NCI-H1048 (cell line): Measurements from ENCODE around the gene SNX7.

ENCODE experiments used
- DNase-seq: peaks from one replicate; lab custom pipeline; 2025; lab: John Stamatoyannopoulos, UW

SNX7 gene

DNA sequence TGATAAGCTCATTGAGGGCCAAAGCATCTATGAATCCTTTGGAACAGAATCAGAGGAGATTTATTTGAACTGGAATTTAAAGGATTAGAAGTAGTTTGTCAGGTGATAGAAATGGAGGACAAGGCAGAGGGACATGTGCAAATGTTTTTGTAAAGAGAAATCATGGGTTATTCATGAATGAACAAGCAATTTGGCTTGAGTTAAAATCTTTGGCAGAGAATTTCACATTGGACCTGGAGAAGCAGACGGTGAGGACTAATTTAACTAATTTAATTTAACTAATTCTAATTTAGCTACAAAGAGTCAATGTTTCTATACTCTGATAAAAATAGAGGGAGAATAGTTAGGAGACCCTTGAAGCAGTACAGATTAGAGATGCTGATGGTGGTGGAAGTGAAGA, 36.3 kb downstream of the SNX7 start:
- DNase-seq = no peak

DNA sequence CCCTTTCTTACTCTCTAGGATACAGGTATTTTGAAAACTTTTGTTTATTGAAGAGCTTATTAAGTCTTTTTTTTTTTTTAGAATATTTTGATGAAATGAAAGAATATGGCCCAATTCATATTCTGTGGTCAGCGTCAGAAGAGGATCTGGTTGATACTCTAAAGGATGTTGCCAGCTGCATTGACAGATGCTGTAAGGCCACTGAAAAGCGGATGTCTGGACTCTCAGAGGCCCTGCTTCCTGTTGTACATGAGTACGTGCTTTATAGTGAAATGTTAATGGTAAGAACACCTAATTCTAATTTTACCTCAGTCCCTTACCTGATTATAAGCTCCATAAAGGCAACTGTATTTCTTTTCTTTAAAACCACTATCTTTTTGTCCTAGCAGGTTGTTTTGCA, 37.1 kb downstream of the SNX7 start:
- no peak for DNase-seq

DNA sequence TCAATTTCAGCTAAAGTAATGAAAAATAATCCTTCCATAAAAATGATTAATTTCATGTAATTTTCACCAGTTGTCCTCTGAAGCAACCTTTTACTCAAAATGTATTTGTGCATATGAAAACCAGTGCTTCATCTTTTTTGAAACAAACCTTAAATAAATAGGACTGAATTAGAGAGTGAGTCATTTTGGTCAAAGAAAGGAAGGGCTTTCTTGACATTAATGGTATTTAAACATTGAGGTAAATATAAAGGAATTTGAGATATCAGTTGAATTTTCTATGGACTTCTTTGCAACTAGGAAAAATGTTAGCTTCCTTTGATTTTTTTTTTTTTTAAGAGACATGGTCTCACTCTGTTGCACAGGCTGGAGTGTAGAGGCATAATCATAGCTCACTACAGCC, 38.7 kb downstream of the SNX7 start:
- DNase-seq = no peak

DNA sequence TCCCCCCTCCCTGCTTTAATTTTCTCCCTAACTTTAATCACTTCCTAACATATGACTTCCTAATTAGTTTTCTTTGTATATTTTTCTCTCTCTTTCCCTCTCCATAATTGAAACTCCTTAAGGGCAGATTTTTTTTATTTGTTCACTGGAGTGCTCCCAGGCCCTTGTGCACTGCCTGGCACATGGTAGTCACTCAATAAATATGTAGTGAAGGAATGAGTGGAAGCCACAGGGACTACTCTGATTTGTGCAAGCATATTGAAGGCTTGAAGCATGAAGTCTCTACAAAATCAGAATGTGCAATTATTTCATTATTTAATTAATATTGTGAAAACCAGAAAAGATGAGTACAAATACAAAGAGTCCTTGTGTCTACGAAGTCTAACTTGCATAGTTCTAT, 41.5 kb downstream of the SNX7 start:
- DNase-seq = no peak

DNA sequence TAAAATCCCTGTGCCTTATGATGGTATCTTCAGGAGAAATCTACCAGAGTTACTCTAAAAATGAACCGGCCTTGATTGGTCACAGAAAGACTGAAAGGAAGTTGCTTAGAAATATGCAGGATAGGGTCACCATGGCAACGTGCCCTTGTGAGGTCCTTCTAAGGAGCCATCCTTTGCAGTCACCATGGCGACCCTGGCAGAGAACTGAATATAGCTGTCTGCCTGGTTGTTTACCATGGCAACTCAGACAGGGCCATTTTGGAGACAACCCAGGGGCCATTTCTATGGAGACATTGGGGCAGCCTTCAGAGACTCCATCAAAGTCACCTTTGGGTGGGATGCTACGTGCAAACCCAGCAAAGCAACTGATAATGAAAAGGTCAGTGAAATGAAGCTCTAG, 43.0 kb downstream of the SNX7 start:
- no peak for DNase-seq

DNA sequence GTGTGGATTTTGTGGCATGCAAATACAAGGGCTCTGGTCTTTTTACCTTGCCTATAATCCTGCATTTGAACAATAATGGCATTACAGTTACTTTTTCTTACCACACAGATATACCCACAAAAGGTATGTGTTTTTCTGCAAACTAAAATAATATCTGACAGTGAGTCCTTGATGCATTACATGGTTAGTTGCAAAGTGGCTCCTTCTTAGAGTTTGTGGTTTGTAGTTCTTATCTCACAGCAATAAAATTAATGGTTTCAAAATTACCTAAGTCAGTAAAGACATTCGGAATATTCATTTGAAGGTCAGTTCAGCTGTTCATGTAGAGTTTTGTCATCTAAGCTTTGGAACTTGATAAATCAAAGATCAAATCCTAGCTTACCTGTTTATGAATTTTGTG, 43.5 kb downstream of the SNX7 start:
- no peak for DNase-seq

DNA sequence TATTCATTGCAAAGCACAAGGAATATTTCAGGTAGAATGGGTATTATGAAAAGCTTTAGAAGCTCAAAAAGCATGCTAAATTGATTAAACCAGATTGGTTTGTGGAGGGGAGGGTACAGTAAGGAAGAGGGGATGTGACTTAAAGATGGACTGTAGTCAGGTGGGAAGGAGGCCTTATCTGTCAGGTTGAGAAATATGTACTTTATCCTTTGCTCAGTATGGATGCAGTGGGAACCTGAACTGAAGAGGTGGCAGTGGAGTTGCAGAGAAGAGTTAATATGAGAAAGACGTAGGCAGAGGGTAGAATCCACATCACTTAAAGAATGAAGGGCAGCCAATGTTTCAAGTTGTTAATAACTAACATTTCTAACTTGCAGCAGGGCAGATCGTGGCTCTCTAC, 44.1 kb downstream of the SNX7 start:
- no peak for DNase-seq

DNA sequence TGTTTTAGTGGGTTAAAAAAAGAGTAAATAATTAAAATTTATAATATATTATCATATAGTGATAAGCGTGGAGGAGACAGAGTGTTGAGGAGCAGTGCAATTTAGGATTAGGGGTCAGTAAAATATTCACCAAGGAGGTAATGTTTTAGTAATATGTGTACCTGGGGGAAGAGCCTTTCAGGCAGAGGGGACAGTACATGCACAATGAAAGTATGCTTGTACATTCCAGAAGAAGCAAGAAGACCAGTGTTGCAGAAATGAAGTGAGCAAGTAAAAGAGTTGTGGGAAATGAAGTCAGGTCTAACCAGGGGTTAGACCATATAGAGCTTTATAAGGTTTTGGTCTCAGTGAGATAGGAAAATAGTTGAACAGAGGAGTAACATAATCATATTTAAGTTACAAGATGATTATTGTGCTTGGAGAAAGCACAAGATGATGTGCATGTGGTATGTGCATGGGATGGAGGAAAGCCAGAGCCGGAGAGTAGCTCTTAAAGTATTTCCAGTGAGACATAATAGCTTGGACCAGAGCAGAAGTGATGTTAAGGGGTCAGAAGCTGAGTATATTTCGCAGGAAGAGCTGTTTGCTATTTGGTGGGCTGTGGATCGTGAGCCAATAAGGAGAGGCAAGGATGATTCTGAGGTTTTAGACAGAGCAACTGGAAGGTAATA, 44.8 kb downstream of the SNX7 start:
- no peak for DNase-seq

DNA sequence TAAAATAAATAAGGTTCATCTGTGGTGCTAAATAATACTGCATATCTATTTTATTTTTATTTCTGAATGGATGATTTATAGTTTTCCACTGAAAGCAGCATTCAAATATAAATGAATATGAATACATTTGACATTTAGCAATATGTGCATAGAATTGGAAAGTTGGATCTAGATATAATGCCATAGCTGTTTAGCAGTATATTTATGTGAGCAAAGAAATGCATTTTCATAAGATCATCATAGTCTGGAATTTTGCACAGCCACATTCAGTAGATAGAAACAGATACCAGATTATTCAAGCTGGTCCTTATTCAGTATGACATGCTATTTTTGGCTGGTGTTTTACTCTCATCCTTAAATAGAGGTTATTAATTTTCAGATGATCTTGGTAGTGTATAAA, 46.0 kb downstream of the SNX7 start:
- DNase-seq = no peak

DNA sequence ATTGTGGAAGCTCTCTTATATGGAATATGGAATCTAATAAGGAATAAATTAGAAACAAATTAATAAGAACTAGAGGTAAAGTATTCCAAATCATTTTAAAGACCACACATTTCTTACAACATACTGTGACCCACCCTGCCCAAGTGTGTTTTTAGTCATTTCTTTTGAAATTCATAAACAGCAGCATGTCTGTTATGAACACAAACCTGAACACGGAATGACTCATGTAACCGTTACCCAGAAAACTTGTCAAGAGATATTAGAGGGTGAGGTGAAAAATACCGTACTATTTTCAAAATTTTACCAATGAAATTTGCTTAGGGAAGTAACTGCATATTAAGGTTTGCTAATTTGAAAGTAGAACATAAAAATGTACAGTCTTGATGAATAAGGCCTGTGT, 48.4 kb downstream of the SNX7 start:
- no peak for DNase-seq

DNA sequence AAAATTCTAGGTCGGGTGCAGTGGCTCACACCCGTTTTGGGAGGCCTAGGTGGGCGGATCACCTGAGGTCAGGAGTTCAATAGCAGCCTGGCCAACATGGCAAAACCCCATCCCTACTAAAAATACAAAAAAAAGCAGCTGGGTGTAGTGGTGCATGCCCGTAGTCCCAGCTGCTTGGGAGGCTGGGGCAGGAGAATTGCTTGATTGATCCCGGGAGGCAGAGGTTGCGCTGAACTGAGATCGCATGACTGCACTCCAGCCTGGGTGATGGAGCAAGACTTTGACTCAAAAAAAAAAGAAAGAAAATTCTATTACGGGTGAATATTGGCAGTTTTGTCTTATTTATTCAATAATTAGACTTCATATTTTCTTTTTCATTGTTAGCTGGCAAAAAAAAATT, 62.1 kb downstream of the SNX7 start:
- no peak for DNase-seq

DNA sequence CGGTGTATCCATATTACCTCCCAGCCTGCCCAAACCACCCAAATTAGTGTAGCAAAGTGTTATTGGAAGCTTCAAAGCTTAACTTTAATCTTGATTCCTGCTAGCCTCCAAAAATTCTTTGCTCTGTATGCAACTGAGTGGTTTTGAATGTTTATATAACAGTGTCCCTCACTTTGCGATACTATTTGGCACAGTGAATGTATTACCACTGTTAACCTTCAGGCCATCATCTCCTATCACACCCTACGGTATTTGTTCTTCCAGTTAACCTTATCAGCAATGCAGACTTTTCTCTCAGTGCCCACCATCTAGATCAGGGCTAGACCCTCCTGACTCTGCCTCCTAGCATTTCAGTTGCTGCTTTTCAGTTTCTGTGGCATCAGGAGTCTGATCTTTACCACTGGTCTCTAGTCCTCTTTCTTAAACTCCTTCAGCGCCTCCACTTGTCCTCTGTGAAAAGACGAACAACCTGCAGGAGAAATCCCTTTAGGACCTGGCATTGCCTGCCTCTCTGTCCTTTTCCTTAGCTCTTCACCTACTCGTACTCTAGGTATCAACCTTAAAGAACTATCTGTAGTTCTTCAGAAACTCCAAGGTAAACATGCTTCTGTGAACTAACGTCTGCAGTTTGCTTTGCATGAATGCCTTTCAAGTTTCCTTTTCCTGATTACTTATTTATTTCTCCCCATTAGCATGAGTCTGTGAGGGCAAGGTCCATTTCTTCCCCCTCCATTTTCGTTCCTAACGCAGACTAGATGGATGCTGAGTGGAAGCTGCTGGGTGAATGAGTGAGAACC, 71.7 kb downstream of the SNX7 start:
- DNase-seq = no peak

DNA sequence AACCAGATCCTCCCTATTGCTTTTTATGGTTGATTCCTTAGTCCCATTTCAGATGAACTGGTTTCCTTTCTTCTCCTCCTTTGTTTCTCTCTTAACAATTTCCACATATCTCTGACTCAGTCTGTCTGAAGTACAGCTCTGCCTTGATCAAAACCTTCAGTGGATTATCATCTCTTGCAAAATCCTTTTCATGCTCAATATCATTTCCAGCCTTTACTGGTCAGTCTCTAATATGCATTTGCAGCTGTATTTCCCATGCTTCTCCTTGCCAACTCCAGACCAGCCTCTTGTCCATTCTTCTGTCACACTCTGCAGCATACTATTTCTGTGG, 72.2 kb downstream of the SNX7 start:
- DNase-seq = no peak

DNA sequence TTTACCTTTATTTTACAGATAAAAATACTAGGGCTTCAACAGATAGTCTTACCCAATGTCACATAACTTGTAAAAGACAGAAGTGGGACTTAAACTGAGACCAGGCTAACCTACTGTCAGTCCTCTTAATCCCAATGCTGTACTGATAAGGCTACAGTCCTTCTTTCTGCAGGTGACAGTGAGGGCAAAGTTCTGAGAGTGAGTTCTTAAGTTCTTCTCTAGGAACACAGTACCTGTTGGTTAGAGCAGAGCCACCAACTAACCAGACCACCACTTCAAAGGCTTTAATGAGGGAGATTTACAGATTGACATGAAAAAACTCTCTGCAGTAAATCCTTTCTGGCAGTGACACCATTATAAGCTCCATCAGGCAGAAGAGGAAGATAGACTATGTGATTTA, 74.2 kb downstream of the SNX7 start:
- DNase-seq = no peak

DNA sequence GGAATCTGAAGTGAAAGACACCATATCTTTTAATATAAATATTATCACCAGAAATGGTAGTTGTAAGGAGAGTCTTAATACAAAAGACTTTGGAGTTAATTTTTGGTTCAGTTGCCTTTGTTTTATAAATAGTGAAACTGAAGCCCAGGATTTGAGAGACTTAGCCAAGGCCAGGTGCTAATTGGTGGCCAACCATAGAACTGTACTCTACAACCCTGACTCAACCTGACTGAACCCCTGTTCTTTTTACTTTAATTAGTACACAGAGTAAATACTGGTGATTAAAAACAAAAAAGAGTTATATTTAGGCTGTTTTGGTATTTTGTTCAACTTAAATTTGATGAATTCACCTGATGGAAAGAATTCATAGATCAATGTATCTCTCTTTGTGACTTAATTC, 76.3 kb downstream of the SNX7 start:
- DNase-seq = no peak

DNA sequence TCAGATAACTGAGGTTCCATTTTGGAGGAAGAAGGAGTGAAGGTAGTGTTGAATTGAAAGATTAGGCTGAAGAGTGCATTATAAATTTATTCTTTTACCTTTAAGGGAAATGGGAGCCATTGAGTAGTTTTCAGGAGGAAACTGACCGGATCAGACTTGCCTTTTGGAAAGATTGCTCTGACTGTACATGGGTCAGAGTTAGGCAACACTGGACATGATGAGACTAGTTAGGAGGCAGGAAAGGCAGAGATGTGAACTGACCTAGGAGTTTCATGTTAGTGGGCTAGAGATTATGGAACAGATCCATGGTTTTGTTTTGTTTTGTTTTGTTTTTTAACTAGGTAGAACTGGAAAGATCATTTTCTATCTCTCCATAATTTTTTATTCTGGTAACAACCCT, 78.2 kb downstream of the SNX7 start:
- DNase-seq = no peak

DNA sequence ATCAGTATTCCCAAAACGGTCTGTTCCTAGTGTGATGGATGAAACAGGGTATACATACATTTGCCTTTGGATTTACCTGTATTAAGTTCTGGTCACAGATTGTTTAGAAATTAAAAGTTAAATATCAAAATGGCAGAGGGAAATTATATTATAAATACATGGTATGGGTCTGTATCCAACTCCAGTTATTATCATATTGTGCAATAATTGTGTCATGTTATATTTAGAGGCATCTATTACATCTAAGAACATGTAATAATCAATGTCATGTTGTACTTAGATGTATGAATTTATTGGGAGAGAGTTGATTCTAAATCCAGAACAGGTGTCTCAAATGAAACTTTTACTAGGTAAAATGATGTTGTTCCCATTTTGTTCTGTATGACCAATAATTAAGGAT, 79.6 kb downstream of the SNX7 start:
- no peak for DNase-seq

DNA sequence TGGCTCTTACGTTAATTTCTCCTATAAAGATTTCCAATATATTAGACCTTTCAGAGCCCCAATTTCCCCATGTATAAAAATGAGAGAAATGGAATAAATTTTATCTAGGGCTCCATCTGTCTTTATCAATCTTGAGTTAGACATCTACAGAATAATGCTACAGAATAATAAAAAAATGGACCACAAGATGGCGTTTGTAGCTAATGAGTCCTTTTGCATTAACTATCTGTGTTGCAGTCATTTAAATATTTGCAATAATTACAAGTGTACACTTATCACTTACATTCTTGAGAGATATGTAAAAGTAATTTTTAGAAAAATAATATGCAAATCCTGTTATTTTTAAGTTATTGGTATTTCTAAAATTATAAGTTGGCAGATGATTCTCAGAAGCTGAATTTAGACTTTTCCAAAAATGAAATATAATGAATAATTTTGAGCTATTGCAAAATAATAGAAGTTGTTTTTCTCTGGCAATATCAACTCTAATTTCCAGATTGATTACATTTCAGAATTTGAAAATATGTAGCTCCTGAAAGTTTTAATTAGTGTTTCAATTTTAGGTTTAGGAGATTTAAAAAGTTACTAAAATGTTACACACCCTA, 87.7 kb downstream of the SNX7 start:
- no peak for DNase-seq

DNA sequence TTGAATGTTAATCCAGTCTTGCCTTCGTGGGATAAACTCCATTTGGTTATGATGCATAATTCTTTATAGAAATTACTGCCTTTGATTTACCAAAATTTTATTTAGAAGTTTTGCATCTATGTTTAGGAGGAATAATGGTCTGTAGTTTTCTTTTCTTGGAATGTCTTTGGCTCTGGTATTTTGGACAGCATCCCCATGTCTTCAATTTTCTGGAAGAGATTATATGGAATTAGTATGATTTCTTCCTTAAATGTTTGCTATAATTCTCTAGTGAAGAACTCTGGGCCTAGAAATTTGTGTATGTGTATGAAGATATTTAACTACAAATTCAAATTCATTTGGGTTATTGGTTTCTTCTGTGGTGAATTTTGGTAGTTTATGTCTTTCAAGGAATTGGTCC, 92.7 kb downstream of the SNX7 start:
- no peak for DNase-seq

DNA sequence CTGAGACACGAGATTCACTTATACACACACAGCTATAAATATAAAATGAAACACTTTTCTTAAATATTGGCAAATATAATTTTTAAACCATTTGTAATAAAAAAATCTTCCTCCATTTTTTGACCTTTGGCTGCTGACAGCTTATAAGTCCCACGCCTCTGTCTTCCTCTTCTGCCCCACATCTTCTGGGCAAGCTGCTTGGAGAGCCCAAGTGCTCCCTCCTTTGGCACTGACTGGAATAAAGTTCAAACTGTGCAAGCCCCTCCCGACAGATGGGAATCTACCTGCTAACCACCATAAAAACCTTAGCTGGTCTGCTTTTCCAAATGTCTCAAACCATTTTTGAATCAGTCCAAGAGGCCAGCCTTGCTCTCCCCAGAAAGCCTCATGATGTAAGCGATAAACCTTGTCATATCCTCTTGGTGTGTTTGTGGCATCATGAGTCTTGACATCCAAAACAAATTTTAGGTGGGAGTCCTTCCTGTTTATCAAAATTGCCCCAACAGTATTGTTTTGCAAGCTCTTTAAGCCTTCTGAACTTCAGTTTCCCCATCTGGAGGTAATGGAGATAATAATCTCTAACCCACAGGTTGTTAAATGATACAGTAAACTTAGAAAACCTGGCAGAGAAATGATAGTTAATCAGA, 99.8 kb downstream of the SNX7 start:
- DNase-seq = no peak

DNA sequence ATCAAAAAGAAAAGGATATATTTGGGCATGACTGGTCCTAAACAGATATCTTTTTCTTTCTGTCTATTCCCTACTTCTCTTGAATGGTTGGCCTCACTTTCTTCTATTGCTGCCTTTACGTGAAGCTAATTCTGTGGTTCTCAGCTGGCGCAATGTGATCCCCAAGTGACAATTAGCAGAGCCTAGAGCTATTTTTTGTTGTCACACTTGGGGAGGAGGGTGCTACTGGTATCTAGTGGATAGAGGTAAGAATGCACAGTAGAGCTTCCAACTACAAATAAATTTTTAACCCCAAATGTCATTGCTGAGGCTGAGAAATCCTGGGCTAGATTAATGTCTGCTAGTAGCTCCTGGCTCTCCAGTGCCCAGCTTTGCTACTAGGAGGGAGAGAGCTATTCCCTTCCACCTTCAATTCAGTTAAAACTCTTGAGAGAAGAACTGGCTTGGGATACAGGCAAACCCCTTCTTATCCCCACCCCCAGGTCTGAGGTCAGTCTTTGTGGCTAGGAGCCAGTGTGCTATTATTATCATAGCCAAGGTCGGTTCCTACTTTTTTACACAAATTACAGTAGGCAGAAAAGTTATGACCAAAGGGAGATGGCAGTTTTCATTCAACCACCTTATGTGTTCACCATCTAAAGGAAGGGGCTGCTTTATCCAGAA, 102.1 kb downstream of the SNX7 start:
- DNase-seq = no peak

DNA sequence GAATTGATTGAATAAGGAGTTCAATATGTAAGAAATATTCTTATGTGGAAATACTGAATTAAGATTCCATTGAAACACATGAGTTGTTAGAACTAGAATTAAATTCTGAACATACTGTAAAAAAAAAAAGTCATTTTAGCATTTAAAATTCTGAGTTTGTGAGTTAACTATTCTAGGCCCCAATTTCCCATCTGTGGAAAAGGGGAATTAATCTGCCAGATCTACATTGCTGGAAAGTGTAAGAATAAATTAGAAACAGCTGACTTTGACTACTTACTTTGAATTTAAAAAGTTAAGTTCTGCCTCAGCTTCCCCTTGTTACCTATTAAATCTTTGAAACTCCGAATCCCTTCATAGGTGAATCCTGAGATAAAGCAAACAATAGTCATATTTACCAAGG, 103.0 kb downstream of the SNX7 start:
- no peak for DNase-seq

DNA sequence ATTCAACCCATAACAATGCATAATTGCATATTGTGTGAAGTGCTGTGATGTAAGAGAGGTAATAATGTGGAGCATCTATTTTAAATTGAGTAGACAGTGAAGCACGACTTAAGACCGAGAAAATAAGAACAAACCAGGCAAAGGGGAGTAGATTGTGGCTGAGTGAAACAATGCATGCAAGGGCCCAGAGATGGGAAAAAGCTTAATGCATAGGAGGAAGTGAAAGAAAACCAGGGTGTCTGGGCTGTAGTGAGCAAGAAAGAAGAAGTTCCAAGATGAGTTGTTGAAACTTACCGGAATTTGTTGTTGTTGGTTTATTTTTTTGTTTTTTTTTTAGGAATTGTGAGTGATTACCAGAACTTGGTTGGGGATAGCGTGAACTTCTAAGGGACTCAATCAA, 104.7 kb downstream of the SNX7 start:
- no peak for DNase-seq
